ENCODE results near the gene SFRP5. TPM values are rescaled to one million over a fixed set of nuclear protein-coding genes. Genes with fewer than 3 reads are reported as not detected.

SFRP5 gene
- total RNA-seq, 1 experiment from 2014 or later, result not detected

DNA sequence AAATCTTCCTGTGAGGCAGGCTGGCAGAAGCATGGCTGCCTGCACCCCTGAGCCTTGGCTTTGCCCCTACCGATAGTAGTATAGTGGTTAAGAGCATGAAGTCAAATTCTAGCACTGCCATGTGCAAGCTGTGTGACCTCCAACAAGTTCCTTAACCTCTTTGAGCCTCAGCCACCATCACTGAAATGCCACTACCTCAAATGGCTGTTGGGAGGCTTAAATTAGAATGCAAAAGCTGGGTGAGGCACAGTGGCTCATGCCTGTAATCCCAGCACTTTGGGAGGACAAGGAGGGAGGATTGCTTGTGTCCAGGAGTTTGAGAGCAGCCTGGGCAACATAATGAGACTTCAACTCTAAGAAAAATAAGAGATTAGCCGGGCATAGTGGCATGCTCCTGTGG, 8.4 kb downstream of the SFRP5 start:
- ATAC-seq (no peak), DNase-seq (ENCODE audit: low read depth, low spot score) (no peak)
- Histone ChIP-seq H3K27me3 (ENCODE audit: insufficient read depth, low read length) (no peaks in the 10 kb centered on the region), H3K9me2 (ENCODE audit: insufficient read depth) (no peaks in the 10 kb centered on the region), H3K79me2 (ENCODE audit: insufficient read depth, low read length) (no peaks in the 10 kb centered on the region), H3K4me1 (ENCODE audit: control insufficient read depth in 1 of 2, insufficient read depth in 2 of 2, low read length in 2 of 2) (peaks cover 2 to 4% of the 10 kb centered on the region in 2 experiments; a peak in 3 of 4 replicates), H3K36me3 (ENCODE audit: control insufficient read depth in 1 of 2, insufficient read depth in 2 of 2, low read length in 2 of 2) (peaks cover 10 to 19% of the 10 kb centered on the region in 2 experiments; a peak in 3 of 4 replicates), H3K4me2 (ENCODE audit: low read length) (no peak overlapping the region), H3K9ac (ENCODE audit: low read length) (no peak overlapping the region), H3K9me3 (ENCODE audit: control insufficient read depth in 1 of 2, insufficient read depth in 1 of 2, low read depth in 1 of 2, low read length in 2 of 2) (no peaks in the 10 kb centered on the region), H3K27ac (ENCODE audit: low read depth, low read length) (no peak overlapping the region), H2AFZ (ENCODE audit: low read depth, low read length, poor library complexity, severe bottlenecking) (no peak overlapping the region), H3K4me3 (replicated peaks in 1 of 2; ENCODE audit: low read depth in 1 of 2, low read length in 2 of 2) (no peak overlapping the region), H4K20me1 (ENCODE audit: insufficient read depth) (no peaks in the 10 kb centered on the region)
- TF ChIP-seq SIN3A (IDR thresholded peaks at IDR 0.05; ENCODE audit: low read depth) (no peak), RAD21 (IDR thresholded peaks at IDR 0.05; ENCODE audit: low read depth) (no peak), ZNF274 (IDR thresholded peaks at IDR 0.05; ENCODE audit: low read depth, low read length) (no peak), EZH2phosphoT487 (IDR thresholded peaks at IDR 0.05; ENCODE audit: borderline replicate concordance) (no peak), ELF1 (IDR thresholded peaks at IDR 0.05; ENCODE audit: borderline replicate concordance, low read depth) (no peak), FOSL1 (IDR thresholded peaks at IDR 0.05; ENCODE audit: low read depth) (no peak), SP1 (IDR thresholded peaks at IDR 0.05; ENCODE audit: low read depth) (no peak), EGR1 (IDR thresholded peaks at IDR 0.05; ENCODE audit: low read depth) (no peak), POLR2AphosphoS5 (IDR thresholded peaks at IDR 0.05; ENCODE audit: low read depth, low read length) (no peak), TCF7L2 (IDR thresholded peaks at IDR 0.05; ENCODE audit: borderline replicate concordance, extremely low read depth, insufficient read depth, insufficient read length) (no peak), YY1 (IDR thresholded peaks at IDR 0.05; ENCODE audit: extremely low read depth, insufficient replicate concordance, low read depth, low read length) (no peak), JUND (IDR thresholded peaks at IDR 0.05) (no peak), SRF (IDR thresholded peaks at IDR 0.05; ENCODE audit: low read depth) (no peak), ZFX (IDR thresholded peaks at IDR 0.05) (no peak), EZH2 (IDR thresholded peaks at IDR 0.05) (no peak)
- TF ChIP-seq, protein P1, sequence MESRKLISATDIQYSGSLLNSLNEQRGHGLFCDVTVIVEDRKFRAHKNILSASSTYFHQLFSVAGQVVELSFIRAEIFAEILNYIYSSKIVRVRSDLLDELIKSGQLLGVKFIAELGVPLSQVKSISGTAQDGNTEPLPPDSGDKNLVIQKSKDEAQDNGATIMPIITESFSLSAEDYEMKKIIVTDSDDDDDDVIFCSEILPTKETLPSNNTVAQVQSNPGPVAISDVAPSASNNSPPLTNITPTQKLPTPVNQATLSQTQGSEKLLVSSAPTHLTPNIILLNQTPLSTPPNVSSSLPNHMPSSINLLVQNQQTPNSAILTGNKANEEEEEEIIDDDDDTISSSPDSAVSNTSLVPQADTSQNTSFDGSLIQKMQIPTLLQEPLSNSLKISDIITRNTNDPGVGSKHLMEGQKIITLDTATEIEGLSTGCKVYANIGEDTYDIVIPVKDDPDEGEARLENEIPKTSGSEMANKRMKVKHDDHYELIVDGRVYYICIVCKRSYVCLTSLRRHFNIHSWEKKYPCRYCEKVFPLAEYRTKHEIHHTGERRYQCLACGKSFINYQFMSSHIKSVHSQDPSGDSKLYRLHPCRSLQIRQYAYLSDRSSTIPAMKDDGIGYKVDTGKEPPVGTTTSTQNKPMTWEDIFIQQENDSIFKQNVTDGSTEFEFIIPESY (IDR thresholded peaks at IDR 0.05; ENCODE audit: extremely low read depth, insufficient replicate concordance, low read length), result no peak
- TF ChIP-seq, protein P2, sequence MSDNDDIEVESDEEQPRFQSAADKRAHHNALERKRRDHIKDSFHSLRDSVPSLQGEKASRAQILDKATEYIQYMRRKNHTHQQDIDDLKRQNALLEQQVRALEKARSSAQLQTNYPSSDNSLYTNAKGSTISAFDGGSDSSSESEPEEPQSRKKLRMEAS (IDR thresholded peaks at IDR 0.05), result no peak
- TF ChIP-seq, protein P3, sequence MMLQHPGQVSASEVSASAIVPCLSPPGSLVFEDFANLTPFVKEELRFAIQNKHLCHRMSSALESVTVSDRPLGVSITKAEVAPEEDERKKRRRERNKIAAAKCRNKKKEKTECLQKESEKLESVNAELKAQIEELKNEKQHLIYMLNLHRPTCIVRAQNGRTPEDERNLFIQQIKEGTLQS (IDR thresholded peaks at IDR 0.05), result no peak
- TF ChIP-seq, protein P4, sequence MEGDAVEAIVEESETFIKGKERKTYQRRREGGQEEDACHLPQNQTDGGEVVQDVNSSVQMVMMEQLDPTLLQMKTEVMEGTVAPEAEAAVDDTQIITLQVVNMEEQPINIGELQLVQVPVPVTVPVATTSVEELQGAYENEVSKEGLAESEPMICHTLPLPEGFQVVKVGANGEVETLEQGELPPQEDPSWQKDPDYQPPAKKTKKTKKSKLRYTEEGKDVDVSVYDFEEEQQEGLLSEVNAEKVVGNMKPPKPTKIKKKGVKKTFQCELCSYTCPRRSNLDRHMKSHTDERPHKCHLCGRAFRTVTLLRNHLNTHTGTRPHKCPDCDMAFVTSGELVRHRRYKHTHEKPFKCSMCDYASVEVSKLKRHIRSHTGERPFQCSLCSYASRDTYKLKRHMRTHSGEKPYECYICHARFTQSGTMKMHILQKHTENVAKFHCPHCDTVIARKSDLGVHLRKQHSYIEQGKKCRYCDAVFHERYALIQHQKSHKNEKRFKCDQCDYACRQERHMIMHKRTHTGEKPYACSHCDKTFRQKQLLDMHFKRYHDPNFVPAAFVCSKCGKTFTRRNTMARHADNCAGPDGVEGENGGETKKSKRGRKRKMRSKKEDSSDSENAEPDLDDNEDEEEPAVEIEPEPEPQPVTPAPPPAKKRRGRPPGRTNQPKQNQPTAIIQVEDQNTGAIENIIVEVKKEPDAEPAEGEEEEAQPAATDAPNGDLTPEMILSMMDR (IDR thresholded peaks at IDR 0.05 in 2 of 3, conservative IDR thresholded peaks at IDR 0.05 in 1 of 3; ENCODE audit: borderline replicate concordance in 1 of 3, insufficient read depth in 1 of 3, low read depth in 2 of 3, low read length in 2 of 3), result no peak
- TF ChIP-seq, protein P5, sequence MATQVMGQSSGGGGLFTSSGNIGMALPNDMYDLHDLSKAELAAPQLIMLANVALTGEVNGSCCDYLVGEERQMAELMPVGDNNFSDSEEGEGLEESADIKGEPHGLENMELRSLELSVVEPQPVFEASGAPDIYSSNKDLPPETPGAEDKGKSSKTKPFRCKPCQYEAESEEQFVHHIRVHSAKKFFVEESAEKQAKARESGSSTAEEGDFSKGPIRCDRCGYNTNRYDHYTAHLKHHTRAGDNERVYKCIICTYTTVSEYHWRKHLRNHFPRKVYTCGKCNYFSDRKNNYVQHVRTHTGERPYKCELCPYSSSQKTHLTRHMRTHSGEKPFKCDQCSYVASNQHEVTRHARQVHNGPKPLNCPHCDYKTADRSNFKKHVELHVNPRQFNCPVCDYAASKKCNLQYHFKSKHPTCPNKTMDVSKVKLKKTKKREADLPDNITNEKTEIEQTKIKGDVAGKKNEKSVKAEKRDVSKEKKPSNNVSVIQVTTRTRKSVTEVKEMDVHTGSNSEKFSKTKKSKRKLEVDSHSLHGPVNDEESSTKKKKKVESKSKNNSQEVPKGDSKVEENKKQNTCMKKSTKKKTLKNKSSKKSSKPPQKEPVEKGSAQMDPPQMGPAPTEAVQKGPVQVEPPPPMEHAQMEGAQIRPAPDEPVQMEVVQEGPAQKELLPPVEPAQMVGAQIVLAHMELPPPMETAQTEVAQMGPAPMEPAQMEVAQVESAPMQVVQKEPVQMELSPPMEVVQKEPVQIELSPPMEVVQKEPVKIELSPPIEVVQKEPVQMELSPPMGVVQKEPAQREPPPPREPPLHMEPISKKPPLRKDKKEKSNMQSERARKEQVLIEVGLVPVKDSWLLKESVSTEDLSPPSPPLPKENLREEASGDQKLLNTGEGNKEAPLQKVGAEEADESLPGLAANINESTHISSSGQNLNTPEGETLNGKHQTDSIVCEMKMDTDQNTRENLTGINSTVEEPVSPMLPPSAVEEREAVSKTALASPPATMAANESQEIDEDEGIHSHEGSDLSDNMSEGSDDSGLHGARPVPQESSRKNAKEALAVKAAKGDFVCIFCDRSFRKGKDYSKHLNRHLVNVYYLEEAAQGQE (IDR thresholded peaks at IDR 0.05; ENCODE audit: low read depth), result no peak
- RAD21 ChIA-PET (ENCODE audit: low non-redundant PET in 1 of 2, low total read pairs in 2 of 2, uncharacterized antibody in 2 of 2, unreplicated experiment in 2 of 2), result interaction anchor here (0.6 to 0.7 kb wide), 2 partner anchors 14 to 127 kb away, joined by 3 to 7 read pairs; no protein-coding TSS in a partner anchor
- no TSS peak for BruUV-seq (replicated peaks)
- CTCF ChIA-PET, result interaction anchor here (0.7 to 1.8 kb wide), 2 partner anchors 141 to 283 kb away, joined by 3 to 4 read pairs; no protein-coding TSS in a partner anchor
- POLR2A ChIA-PET, result no interaction called here
- intact Hi-C loops (cut with micrococcal nuclease), result no loop called here

Data from HCT116 (cell line).